Epithelial cell of proximal tubule (primary cell): ENCODE measurements around the gene ZCCHC18. TPM values are rescaled to one million over a fixed set of nuclear protein-coding genes. Genes with fewer than 3 reads are reported as not detected.

Experiments used
- DNase-seq: peaks from one replicate; pipeline ENCODE4 v3.0.0-alpha.2; 2011; ENCODE audit warnings: low read depth
- H3K4me3 ChIP-seq: 2 replicates; pipeline ENCODE4 v1.5.1; 2011; ENCODE audit warnings: low read depth, mild to moderate bottlenecking, low read length
- CTCF ChIP-seq: conservative IDR thresholded peaks from 2 replicates; pipeline ENCODE4 v1.5.1; 2012; ENCODE audit warnings: low read depth, mild to moderate bottlenecking, low read length
- total RNA-seq: library from RNA; depleted of rRNA; stranded (reverse); fragments of >200 nt; gene quantifications from 2 replicates; pipeline ENCODE4 v1.2.3, GENCODE V29; 2015

Gene ZCCHC18
- total RNA-seq, 1 donor from 2014 or later = 0.63 TPM

- TF ChIP-seq CTCF = peak; percentile 69
- peak overlapping the region; percentile 50 for H3K4me3 ChIP-seq
- DNase-seq = peak; percentile 60
These were observed 24.1 kb downstream of the ZCCHC18 start for GRCh38 chrX:104136241-104137019.

- no peak overlapping the region for H3K4me3 ChIP-seq
- TF ChIP-seq CTCF = no peak
- DNase-seq = no peak
These were observed 25.2 kb downstream of the ZCCHC18 start for GRCh38 chrX:104137496-104137895.

- H3K4me3 ChIP-seq = no peak overlapping the region
- no peak for DNase-seq
- no peak for TF ChIP-seq CTCF
These were observed 28.9 kb downstream of the ZCCHC18 start for GRCh38 chrX:104141087-104141760.

- DNase-seq = no peak
- TF ChIP-seq CTCF = no peak
- H3K4me3 ChIP-seq = no peak overlapping the region
These were observed 38.7 kb downstream of the ZCCHC18 start for GRCh38 chrX:104151037-104151436.

GRCh38 chrX:104156630-104157529, 44.6 kb downstream of the ZCCHC18 start, which contains the start of gene SLC25A53:
TSS of gene SLC25A53 (minus strand) at chrX:104157009. CDS start at chrX:104105257, 51,752 bp downstream.
- peak within 1 kb of the TSS; percentile 77 for H3K4me3 ChIP-seq
- DNase-seq = no peak
- TF ChIP-seq CTCF = no peak

Other genes starting within 250 kb of the ZCCHC18 start
- gene TMSB15B, start 149.9 kb upstream of the ZCCHC18 start, total RNA-seq = 13.9 and 32.8 TPM in 2 replicates
- not detected in 2 replicates for gene H2BW1, start 98.8 kb upstream of the ZCCHC18 start, total RNA-seq
- gene H2BW2, start 72.6 kb upstream of the ZCCHC18 start, total RNA-seq = not detected in 2 replicates
- gene TMSB15C, start 36.3 kb upstream of the ZCCHC18 start, total RNA-seq = 2.9 and 4.1 TPM in 2 replicates
- 3.0 and 5.2 TPM in 2 replicates for gene SLC25A53, start 44.5 kb downstream of the ZCCHC18 start, total RNA-seq
- gene FAM199X, start 53.9 kb downstream of the ZCCHC18 start, total RNA-seq = 16.1 and 16.3 TPM in 2 replicates
- 0.22 TPM in 1 of 2 replicates, not detected in the other for gene ESX1, start 142.4 kb downstream of the ZCCHC18 start, total RNA-seq